Measurements from ENCODE around the gene OR2M7.

DNA sequence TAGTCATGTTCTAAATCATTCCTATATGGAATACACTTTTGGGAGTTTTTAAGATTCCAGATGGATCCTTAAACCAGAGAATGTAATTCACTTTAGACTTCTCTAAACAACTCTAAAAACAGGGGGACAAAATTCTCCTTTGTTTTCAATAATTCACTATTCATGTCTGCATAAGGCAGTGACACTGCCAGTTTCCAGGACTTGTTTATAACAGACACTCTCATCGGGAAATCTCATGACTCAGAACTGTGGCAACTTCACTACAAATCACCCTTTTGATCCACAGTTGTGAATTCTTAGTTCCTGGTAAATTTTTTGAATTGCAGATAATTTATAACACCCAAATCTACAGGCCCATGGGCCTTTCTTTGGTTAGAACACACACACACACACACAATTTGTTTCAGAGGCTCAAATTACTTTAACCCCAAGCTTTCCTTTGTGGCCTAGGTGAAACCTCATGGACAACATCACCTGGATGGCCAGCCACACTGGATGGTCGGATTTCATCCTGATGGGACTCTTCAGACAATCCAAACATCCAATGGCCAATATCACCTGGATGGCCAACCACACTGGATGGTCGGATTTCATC is 36.9 kb upstream of the OR2M7 start, which contains the start of gene OR2T4:
- TF ChIP-seq, protein P1, sequence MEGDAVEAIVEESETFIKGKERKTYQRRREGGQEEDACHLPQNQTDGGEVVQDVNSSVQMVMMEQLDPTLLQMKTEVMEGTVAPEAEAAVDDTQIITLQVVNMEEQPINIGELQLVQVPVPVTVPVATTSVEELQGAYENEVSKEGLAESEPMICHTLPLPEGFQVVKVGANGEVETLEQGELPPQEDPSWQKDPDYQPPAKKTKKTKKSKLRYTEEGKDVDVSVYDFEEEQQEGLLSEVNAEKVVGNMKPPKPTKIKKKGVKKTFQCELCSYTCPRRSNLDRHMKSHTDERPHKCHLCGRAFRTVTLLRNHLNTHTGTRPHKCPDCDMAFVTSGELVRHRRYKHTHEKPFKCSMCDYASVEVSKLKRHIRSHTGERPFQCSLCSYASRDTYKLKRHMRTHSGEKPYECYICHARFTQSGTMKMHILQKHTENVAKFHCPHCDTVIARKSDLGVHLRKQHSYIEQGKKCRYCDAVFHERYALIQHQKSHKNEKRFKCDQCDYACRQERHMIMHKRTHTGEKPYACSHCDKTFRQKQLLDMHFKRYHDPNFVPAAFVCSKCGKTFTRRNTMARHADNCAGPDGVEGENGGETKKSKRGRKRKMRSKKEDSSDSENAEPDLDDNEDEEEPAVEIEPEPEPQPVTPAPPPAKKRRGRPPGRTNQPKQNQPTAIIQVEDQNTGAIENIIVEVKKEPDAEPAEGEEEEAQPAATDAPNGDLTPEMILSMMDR (optimal IDR thresholded peaks at IDR 0.05 in 1 of 3, IDR thresholded peaks at IDR 0.05 in 1 of 3, conservative IDR thresholded peaks at IDR 0.05 in 1 of 3; ENCODE audit: extremely low read depth in 1 of 3, insufficient read depth in 2 of 3, low read length in 3 of 3): no peak
- no peak for TF ChIP-seq EZH2 (IDR thresholded peaks at IDR 0.05; ENCODE audit: low read length)
